ENCODE measurements around the gene OR6C76.

- TF ChIP-seq POLR2A (IDR thresholded peaks at IDR 0.05; ENCODE audit: low read depth, low read length): no peak
- no peak for TF ChIP-seq POLR2AphosphoS5 (IDR thresholded peaks at IDR 0.05; ENCODE audit: low read depth, low read length)
- TF ChIP-seq TAF1 (IDR thresholded peaks at IDR 0.05; ENCODE audit: borderline replicate concordance, low read depth, low read length): no peak
Observed at GRCh38 chr12:55448825-55449224, 22.8 kb downstream of the OR6C76 start.

Measured in GM12892 (cell line).